HG03354 (cell line): Measurements from ENCODE around the gene ADAMTSL1.

Experiments
- ATAC-seq: cut with Tn5 transposase; IDR thresholded peaks from one replicate; pipeline ENCODE4 v1.9.1; 2021; ENCODE audit warnings: mild to moderate bottlenecking; ENCODE audit not compliant: unreplicated experiment, poor library complexity, severe bottlenecking

ADAMTSL1 gene

GRCh38 chr9:18778846-18779245, 304.9 kb downstream of the ADAMTSL1 start:
- ATAC-seq = no peak

- no peak for ATAC-seq
Measured at GRCh38 chr9:18783909-18784308, 310.0 kb downstream of the ADAMTSL1 start.

- ATAC-seq = no peak
Measured at GRCh38 chr9:18785604-18786003, 311.7 kb downstream of the ADAMTSL1 start.

GRCh38 chr9:18786196-18786595, 312.2 kb downstream of the ADAMTSL1 start:
- ATAC-seq = no peak

- ATAC-seq = no peak
Measured at GRCh38 chr9:18786911-18787650, 313.1 kb downstream of the ADAMTSL1 start.

- no peak for ATAC-seq
Measured at GRCh38 chr9:18788256-18788655, 314.3 kb downstream of the ADAMTSL1 start.

- ATAC-seq = no peak
Measured at GRCh38 chr9:18791074-18791473, 317.1 kb downstream of the ADAMTSL1 start.

GRCh38 chr9:18793122-18793521, 319.2 kb downstream of the ADAMTSL1 start:
- no peak for ATAC-seq

GRCh38 chr9:18795947-18796671, 322.2 kb downstream of the ADAMTSL1 start:
- no peak for ATAC-seq

GRCh38 chr9:18796696-18797270, 322.8 kb downstream of the ADAMTSL1 start:
- no peak for ATAC-seq

- no peak for ATAC-seq
Measured at GRCh38 chr9:18798106-18798505, 324.2 kb downstream of the ADAMTSL1 start.

- no peak for ATAC-seq
Measured at GRCh38 chr9:18798508-18799290, 324.7 kb downstream of the ADAMTSL1 start.

GRCh38 chr9:18799428-18799827, 325.5 kb downstream of the ADAMTSL1 start:
- no peak for ATAC-seq

- no peak for ATAC-seq
Measured at GRCh38 chr9:18800579-18800978, 326.6 kb downstream of the ADAMTSL1 start.

GRCh38 chr9:18805386-18805785, 331.4 kb downstream of the ADAMTSL1 start:
- no peak for ATAC-seq

GRCh38 chr9:18806232-18807080, 332.5 kb downstream of the ADAMTSL1 start:
- ATAC-seq = no peak

GRCh38 chr9:18810581-18810980, 336.6 kb downstream of the ADAMTSL1 start:
- no peak for ATAC-seq

GRCh38 chr9:18811171-18811570, 337.2 kb downstream of the ADAMTSL1 start:
- ATAC-seq = no peak

GRCh38 chr9:18819418-18819817, 345.5 kb downstream of the ADAMTSL1 start:
- ATAC-seq = no peak
